HUDEP-2 (cell line): Measurements from ENCODE around the gene SBF2.

ENCODE experiments used
- DNase-seq, 76 experiments: peaks; one replicate each; lab custom pipeline; 2025; ENCODE audit not compliant: unreplicated experiment in 76 of 76; lab: John Stamatoyannopoulos, UW

Gene SBF2

GRCh38 chr11:9868641-9869040 lies 425.4 kb downstream of the SBF2 start:
- no peak for DNase-seq

GRCh38 chr11:9862981-9863380 lies 431.0 kb downstream of the SBF2 start:
- DNase-seq: no peak

- peak in 48 of 76 experiments; percentile 1 to 57 (median 22) for DNase-seq
Observed at GRCh38 chr11:9861860-9862725, 431.9 kb downstream of the SBF2 start.

GRCh38 chr11:9859554-9860305 lies 434.3 kb downstream of the SBF2 start:
- no peak for DNase-seq

- DNase-seq: peak in 1 of 76 experiments; percentile 2
Observed at GRCh38 chr11:9858822-9859221, 435.2 kb downstream of the SBF2 start.

- DNase-seq: no peak
Observed at GRCh38 chr11:9858218-9858617, 435.8 kb downstream of the SBF2 start.

- DNase-seq: no peak
Observed at GRCh38 chr11:9855579-9856287, 438.3 kb downstream of the SBF2 start.

- no peak for DNase-seq
Observed at GRCh38 chr11:9853929-9854552, 440.0 kb downstream of the SBF2 start.

- DNase-seq: no peak
Observed at GRCh38 chr11:9852465-9852864, 441.6 kb downstream of the SBF2 start.

GRCh38 chr11:9851366-9851765 lies 442.7 kb downstream of the SBF2 start:
- no peak for DNase-seq

- no peak for DNase-seq
Observed at GRCh38 chr11:9850224-9850895, 443.7 kb downstream of the SBF2 start.

GRCh38 chr11:9849389-9849788 lies 444.6 kb downstream of the SBF2 start:
- no peak for DNase-seq

GRCh38 chr11:9847636-9848035 lies 446.4 kb downstream of the SBF2 start:
- no peak for DNase-seq

- no peak for DNase-seq
Observed at GRCh38 chr11:9842923-9843322, 451.1 kb downstream of the SBF2 start.

GRCh38 chr11:9840460-9841004 lies 453.5 kb downstream of the SBF2 start:
- no peak for DNase-seq

GRCh38 chr11:9839550-9839949 lies 454.5 kb downstream of the SBF2 start:
- DNase-seq: no peak

- no peak for DNase-seq
Observed at GRCh38 chr11:9838961-9839360, 455.1 kb downstream of the SBF2 start.

- DNase-seq: no peak
Observed at GRCh38 chr11:9838229-9838628, 455.8 kb downstream of the SBF2 start.

- DNase-seq: no peak
Observed at GRCh38 chr11:9834291-9834690, 459.7 kb downstream of the SBF2 start.

GRCh38 chr11:9831122-9831521 lies 462.9 kb downstream of the SBF2 start:
- DNase-seq: no peak
